ENCODE data around the gene AKAP6. TPM values are rescaled to one million over a fixed set of nuclear protein-coding genes. Genes with fewer than 3 reads are reported as not detected.

AKAP6 gene
- total RNA-seq, 2 experiments from 2014 or later, result 1.2 to 1.4 TPM

GRCh38 chr14:32654106-32654505, 325.0 kb downstream of the AKAP6 start:
- H3K36me3 Mint-ChIP-seq (ENCODE audit: low read depth), result no peaks in the 10 kb centered on the region

GRCh38 chr14:32656601-32657000, 327.5 kb downstream of the AKAP6 start:
- intact Hi-C loops (cut with micrococcal nuclease), result no loop called here
- TF ChIP-seq CTCF (IDR thresholded peaks at IDR 0.05), result no peak
- Mint-ChIP-seq H3K9me3 (no peaks in the 10 kb centered on the region), H3K4me3 (no peak overlapping the region), H3K36me3 (ENCODE audit: low read depth) (no peaks in the 10 kb centered on the region), H3K27me3 (no peaks in the 10 kb centered on the region), H3K27ac (no peak overlapping the region), H3K4me1 (ENCODE audit: low read depth) (no peaks in the 10 kb centered on the region)
- ChIA-PET CTCF (no interaction called here), POLR2A (no interaction called here)
- no peak for DNase-seq
- ATAC-seq, result no peak

More at GRCh38 chr14:32654106-32654505, 325.0 kb downstream of the AKAP6 start:
- ChIA-PET POLR2A (no interaction called here), CTCF (no interaction called here)
- no peaks in the 10 kb centered on the region for H3K4me1 Mint-ChIP-seq (ENCODE audit: low read depth)
- intact Hi-C loops (cut with micrococcal nuclease), result no loop called here
- ATAC-seq (no peak), DNase-seq (no peak)
- no peak overlapping the region for H3K4me3 Mint-ChIP-seq
- no peaks in the 10 kb centered on the region for H3K27me3 Mint-ChIP-seq
- TF ChIP-seq CTCF (IDR thresholded peaks at IDR 0.05), result no peak
- no peak overlapping the region for H3K27ac Mint-ChIP-seq
- no peaks in the 10 kb centered on the region for H3K9me3 Mint-ChIP-seq

DNA sequence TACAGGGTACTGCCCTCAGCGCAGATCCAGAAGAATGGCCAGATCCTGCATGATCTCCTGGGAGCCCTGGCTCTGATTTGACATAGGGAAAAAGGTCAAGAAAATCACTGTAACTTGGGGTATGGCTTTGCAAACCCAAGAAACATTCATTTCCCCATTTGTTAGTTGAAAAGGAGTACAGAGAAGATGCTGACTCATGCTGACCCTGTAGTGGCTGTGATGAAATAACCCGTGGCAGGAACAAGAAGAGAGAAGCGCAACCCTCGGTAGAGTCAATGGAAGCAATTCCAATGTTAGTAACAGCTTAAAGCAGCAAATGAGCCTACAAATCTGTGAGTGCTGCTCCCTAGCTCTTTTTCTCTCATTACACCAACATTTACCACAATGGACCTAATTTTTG, 328.0 kb downstream of the AKAP6 start:
- intact Hi-C loops (cut with micrococcal nuclease), result no loop called here
- CTCF ChIA-PET, result no interaction called here
- no peak for ATAC-seq

DNA sequence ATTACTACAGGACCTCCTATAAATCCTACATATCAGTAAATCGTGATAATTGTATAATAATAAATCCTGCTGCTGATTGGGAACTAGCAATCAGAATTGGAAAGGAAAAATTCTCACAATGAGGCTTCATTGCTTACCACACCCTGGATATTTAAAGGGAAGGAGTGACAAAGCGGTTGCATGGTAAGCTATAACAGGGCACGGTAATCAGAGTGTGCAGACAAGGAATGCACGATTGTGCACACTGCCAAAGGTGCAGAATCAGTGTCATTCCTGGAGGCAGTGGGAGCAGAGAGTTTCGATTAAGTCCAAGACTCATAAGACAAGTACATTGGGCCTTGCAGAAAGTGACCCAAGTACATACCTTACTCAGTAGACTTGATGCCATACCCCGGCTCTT, 332.1 kb downstream of the AKAP6 start:
- no peak for TF ChIP-seq CTCF (IDR thresholded peaks at IDR 0.05)
- no peak for ATAC-seq

More for the DNA sequence above, 328.0 kb downstream of the AKAP6 start:
- H3K27me3 Mint-ChIP-seq, result no peaks in the 10 kb centered on the region
- no peaks in the 10 kb centered on the region for H3K9me3 Mint-ChIP-seq
- POLR2A ChIA-PET, result no interaction called here
- no peak for TF ChIP-seq CTCF (IDR thresholded peaks at IDR 0.05)
- H3K4me1 Mint-ChIP-seq (ENCODE audit: low read depth), result no peaks in the 10 kb centered on the region
- H3K36me3 Mint-ChIP-seq (ENCODE audit: low read depth), result no peaks in the 10 kb centered on the region
- no peak overlapping the region for H3K27ac Mint-ChIP-seq
- no peak for DNase-seq
- H3K4me3 Mint-ChIP-seq, result no peak overlapping the region

DNA sequence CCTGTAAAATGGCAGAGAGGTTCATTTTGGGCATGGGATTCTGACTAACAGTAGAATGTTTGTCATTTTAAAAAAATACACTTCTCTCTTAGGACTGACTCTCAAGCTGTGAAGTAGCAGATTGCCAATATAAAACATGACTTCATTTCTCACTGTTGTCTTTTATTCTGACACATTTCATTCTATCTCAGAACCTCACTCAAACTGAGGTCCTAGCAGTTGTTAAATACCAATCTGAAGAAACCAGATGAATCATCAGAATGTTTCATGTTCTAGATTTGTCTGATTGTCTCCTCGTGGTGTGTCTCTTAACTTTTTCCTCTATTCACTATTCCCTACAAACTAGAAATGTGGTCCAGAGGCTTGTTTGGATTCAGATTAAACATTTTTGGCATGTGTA, 333.1 kb downstream of the AKAP6 start:
- no peaks in the 10 kb centered on the region for H3K36me3 Mint-ChIP-seq (ENCODE audit: low read depth)
- TF ChIP-seq CTCF (IDR thresholded peaks at IDR 0.05), result no peak
- H3K4me1 Mint-ChIP-seq (ENCODE audit: low read depth), result no peaks in the 10 kb centered on the region
- no peaks in the 10 kb centered on the region for H3K9me3 Mint-ChIP-seq
- H3K27ac Mint-ChIP-seq, result no peak overlapping the region
- no peaks in the 10 kb centered on the region for H3K27me3 Mint-ChIP-seq
- intact Hi-C loops (cut with micrococcal nuclease), result no loop called here
- POLR2A ChIA-PET, result no interaction called here
- no peak overlapping the region for H3K4me3 Mint-ChIP-seq
- DNase-seq, result no peak
- no peak for ATAC-seq
- CTCF ChIA-PET, result no interaction called here

More for the DNA sequence above, 332.1 kb downstream of the AKAP6 start:
- Mint-ChIP-seq H3K9me3 (no peaks in the 10 kb centered on the region), H3K36me3 (ENCODE audit: low read depth) (no peaks in the 10 kb centered on the region), H3K4me3 (no peak overlapping the region), H3K27ac (no peak overlapping the region), H3K4me1 (ENCODE audit: low read depth) (no peaks in the 10 kb centered on the region), H3K27me3 (no peaks in the 10 kb centered on the region)
- ChIA-PET POLR2A (no interaction called here), CTCF (no interaction called here)
- intact Hi-C loops (cut with micrococcal nuclease), result no loop called here
- no peak for DNase-seq
